ENCODE data around the gene CNTN1.

- TF ChIP-seq SIN3A (IDR thresholded peaks at IDR 0.05; ENCODE audit: borderline replicate concordance, insufficient read depth, low read length), result no peak
- TF ChIP-seq POLR2AphosphoS5 (IDR thresholded peaks at IDR 0.05; ENCODE audit: low read depth, low read length), result no peak
Measured at GRCh38 chr12:40726366-40726765, 34.1 kb downstream of the CNTN1 start.

Measured in PFSK-1 (cell line).